ENCODE results near the gene DAAM1.

The DAAM1 gene

DNA sequence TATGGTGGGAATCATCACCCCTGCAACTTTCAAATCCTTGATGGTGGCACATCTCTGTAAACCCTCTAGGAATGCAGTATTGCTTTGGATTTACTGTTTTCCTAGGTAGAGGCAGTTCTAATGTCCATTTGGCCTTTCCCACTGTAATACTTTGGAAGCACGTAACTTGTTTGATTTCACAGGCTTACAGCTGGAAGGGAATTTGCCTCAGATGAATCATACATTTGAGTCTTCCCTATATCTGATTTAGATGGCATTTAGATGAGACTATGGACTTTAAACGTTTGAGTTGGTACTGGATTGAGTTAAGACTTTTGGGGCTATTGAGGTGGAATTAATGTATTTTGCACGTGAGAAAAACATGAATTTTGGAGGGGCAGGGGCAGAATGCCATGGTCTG, 35.9 kb downstream of the DAAM1 start:
- DNase-seq: no peak

DNA sequence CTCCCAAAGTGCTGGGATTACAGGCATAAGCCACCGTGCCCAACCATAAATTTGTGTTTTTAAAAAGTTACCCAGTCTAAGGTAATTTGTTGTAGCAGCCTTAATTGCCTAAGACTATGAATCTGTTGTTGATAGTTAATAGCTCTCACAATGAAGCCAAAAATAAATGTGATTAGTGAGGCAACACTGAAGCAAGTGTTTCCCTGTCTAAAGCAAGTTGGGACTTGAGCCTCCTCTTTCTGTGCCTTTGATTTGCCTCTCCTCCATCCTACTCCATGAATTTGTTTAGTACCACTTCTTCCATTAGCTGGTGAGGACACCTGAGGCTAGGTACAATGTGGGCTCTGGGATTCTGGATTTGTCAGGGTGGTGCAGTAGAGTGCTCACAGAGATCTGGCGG, 36.8 kb downstream of the DAAM1 start:
- no peak for DNase-seq

DNA sequence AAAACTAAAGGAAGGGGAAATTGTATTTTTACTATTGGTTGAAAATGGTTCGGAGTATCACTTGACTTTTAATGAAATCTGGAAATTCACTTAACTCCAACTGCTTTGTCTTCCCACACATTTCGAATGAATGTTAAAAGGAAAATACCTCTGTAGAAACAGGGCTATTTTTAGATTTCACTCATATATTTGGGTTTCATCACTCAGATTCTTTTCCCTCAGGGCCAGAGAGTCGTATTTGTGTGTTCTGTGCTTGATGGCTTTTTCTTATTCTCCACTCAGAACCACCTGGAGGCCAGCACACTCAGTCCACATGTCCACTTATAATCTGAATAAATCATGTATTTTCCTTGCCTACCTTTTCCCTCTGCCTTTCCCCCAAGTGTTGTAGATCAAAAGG, 40.0 kb downstream of the DAAM1 start:
- no peak for DNase-seq

DNA sequence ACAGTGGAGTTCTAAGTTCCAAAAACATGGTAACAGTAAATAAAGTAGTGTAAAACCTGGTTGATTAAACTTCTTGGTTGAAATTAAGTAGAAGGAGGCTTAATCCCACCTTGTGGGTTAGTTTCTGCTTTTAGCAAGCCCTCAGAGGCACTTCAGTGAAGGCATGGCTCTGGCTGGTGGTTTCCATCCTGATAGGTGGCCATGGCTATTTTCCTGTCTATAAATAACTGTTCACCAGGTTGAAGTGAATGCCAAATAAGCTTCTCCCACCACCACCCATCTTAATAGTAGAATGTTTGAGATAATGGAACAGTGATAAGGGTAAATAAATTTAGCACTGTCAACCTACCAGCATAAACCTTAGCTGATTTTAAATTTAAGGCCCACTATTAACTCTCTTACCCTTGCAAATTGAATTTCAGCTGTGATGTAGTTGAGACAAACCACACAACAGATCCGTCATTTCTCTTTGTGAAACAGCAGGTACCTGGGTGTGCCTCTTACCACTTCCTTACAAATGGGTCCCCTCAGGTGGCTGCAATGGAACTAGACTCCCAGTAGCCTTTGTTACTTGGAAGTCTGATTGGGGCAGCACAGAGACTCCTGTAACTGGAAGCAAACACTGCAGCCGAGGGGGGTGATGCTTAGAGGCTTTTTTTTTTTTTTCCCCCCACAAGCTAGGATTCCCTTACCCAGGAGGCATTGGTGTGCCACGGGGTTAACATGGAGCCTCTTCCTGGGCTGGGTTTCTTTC, 41.4 kb downstream of the DAAM1 start:
- DNase-seq: peak; percentile 6

DNA sequence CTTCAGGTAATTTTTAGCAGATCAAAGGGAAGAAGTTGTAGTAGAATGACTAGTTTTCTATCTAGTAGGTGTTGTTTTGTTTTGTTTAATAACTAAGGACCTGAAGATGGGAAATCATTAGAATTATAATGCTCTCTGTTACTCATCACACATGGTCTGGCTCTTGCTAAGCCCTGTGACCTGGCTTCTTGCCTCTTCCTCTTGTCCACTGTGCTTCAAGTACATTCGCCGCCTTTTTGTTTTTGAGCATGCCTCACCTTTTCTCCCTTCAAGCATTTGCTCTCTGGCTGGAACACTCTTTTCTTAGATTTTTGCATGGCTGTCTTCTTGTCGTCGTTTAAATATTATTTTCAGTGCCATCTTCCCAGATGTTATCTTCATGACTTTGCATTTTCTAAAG, 47.7 kb downstream of the DAAM1 start:
- DNase-seq: no peak

DNA sequence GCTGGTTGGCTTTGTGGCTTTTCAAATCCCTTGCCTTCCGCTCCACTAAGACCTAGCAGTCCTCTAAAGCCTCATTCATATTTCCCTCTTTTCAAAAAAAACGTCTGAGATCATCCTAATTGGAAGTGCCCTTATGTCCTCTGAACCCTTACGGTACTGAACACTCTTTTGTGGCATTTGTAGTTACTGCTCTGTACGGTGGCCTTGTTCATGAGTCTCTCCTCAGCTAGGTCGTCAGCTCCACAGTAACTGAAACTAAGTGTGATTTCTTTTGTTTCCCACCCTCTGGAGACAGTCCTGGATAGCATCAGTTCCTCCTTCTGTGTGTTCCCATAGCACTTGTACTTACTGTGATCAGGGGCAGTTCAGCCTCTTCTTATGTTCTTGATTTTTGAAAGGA, 49.7 kb downstream of the DAAM1 start:
- no peak for DNase-seq

DNA sequence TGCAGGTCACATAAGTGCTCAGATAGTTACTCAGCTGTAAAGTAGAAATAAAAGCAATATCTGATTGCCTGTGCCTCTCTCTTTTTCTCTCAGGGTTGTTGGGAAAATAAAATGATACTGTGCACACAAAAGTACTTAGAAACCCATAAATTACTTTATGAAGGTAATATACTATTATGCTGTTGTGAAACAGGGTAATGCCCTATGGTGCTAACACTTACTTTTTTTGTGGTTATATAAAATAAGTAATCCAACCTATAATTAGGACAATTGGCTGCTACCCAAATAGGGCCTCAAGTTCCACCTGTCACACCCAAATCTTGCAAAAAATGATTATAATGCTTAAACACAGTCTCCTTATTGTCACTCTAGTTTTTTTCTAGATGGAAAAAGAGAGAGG, 50.6 kb downstream of the DAAM1 start:
- DNase-seq: no peak

DNA sequence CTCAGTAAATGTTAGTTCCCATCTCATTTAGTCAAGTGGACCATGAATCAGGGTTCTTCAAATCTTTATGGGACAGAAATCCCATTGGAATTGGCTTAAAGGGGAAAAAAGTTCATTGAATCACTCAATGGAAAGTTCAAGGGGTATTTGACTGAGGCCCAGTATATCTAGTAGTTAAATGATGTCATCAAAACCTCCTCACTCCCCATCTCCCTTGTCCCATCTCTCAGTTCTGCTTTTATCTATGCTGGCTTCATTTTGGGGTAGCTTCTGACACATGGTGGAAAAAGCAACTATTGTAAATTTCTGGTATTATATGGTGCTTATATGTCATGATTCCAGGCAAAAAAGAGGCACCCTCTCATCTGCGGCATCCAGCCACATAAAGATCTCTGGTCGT, 51.9 kb downstream of the DAAM1 start:
- no peak for DNase-seq

DNA sequence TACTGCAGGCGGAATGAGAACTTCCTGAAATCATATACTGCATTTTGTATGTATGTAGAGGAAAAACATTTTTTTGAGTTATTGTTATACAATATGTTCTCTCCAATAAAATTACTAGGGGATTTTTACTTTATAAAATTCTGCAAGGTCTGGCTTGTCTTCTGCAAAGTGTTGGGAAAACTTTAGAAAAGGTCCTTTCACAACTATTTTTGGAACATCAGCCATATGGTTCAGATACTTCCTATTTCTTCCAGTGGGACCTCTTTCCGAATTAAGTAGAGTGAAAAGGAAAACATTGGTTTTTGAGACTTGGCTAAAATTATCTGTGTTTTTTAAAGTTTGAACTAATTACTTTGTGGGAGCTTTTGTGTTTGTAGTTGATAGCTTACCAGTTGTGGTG, 52.7 kb downstream of the DAAM1 start:
- DNase-seq: no peak

DNA sequence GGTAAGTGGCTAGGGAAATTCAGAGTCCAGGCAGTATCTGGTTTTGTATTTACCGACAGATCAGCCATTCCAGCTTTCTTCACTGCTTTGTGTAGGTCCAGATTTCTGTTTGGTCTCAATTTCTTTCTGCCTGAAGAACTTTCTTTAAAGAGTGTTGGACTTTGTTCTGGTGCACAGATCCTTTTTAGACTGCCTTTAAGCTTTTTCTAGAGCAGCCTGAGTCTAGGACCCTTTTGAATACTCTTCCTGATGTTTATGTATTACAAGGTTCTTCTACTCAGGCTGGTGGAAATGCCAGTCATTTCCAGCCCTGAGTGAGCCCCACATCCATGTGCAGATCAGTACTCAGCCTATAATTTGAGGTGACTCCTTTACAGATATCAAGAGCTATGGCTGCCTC, 54.7 kb downstream of the DAAM1 start:
- DNase-seq: no peak

DNA sequence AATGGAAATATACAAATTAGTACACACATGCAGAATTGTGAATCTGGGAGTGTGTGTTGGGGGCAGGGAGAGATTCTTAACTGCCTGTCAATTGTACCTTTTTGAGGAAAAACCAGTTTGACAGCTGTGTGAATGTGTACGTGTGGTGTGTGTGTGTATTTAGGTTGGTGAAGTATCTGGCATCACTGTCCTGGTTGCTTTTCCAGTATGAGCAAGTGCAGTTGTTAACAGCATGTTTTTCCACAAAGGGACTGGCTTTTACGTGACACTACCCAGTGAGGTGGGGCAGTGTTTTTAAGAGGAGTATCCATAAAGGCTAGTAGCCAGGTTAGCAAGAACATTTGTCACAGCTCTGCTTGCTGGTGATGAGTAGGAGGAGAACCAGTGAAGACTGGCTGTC, 56.1 kb downstream of the DAAM1 start:
- DNase-seq: no peak

DNA sequence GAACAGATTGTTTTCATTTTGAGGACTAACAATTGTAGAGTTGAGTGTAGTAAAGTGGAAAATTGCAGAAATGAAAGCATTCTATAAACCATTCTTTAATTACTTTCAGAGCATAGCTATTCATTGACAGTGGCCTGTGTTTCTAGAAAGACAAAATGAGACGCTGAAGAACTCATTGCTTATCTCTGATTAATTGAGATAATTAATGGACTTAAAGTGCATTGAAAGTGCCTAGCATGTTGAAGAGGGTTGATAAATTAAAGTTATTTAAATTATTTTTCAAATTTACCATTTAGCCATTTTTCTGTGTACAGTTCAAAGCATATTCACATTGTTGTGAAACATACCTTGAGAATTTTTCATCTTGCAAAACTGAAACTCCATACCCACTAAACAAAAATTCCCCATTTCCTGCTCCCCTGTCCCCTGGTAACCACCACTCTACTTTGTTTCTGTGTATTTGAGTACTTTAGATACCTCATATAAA, 57.4 kb downstream of the DAAM1 start:
- DNase-seq: no peak

DNA sequence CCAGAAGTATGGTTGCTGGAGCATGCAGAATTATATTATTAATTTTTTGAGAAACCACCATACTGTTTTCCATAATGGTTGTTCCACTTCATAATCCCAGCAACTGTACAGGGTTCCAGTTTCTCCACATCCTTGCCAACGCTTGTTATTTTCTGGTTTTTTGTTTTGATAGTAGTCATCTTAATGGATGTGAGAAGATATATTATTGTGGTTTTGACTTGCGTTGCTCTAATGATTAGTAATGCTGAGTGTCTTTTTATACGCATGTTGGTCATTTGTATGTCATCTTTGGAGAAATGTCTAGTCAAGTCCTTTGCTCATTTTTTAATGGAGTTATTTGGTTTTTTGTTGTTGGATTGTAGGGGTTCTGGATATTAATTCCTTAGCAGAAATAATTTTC, 58.1 kb downstream of the DAAM1 start:
- no peak for DNase-seq

DNA sequence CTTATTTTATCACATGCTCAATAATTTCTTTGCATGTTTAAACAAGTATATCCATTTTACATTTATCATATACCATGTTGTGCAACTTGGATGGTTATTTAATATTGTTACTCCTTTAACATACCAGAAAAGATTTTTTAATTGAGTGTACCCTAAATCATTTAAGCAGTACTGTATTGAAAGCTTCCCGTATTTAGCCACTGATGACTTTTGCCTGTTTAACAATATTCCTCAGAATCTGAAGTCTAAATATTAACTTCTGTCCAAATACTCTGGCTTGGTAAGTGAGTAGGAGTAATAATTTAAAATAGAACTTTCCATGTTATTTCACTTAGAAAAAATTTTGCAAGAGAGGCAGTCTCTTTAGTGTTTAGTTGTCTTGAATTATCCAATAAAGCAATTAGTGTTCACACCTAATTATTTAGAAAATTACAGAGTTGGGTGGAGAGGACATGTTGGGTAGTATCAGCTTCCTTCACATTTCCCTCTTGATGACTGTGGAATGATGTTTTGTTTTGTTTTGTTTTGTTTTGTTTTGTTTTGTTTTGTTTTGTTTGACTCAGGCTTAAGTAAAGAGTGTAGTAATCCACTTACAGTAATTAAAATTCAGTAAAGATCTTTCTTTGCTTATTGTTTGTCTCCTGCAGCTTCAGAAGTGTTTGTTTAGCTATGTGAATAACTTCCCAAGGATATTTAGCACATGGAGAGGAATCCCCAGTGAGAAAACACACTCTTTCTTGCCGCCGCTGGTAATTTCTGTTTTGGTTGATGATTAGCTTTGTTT, 59.5 kb downstream of the DAAM1 start:
- DNase-seq: no peak

DNA sequence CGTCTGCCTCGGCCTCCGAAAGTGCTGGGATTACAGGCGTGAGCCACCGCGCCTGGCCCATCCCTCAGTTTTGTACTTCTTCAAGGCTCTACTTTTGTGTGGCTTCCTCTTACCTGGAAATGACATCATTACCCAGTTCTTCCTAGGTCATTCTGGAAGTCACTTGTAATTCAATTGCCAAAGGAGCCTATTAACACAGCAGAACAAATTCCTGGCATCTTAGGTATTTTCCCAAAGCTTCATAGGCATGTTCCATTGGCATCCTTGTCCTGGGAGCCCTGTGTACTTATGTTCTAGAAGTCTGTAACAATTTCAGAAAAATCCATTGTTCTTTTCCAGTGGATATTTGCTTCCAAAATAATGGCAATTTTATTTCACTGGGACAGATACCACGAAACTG, 60.6 kb downstream of the DAAM1 start:
- no peak for DNase-seq

DNA sequence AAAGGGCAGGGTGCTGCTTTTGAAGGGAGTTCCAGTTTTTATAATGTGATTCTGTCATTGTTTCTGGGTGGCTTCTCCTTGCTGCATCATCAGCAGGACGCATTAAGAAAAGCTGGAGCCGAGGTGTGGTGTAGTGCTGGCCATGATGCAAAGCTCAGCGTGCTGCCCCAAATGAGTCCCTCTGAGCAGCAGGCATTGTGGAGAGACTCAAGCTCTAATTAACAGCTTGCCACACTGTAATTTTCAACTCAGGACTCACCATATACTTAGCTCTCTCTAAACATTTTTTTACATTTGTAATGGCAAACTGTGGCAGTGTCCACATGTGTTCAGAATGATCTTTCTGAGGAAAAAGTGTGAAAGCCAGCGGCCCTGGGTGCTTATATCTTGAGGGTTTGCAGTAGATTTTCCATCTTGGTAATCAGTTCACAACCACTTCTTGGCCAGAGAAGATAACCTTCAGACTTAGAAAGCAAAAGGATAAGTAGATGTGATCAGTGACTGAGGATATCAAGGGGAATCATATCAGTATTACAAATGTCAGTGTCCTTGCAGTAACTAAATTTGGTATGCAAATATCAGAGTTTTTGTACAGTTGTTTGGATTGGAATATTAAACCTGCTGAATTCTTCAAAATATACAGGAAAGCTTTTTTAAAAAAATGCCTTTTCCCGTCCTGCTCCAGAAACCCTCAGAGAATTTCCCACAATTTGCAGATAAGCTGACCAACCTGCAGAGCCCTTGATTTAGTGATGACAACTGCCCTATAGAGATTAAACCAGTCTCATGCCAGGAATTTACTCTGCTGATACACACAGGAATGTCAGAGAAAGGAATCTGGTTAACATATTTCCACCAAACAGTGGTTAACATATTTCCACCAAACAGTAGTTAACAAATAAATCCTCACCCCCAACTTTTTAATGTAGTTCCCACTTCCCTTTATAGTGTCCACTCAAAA, 63.6 kb downstream of the DAAM1 start:
- DNase-seq: no peak

DNA sequence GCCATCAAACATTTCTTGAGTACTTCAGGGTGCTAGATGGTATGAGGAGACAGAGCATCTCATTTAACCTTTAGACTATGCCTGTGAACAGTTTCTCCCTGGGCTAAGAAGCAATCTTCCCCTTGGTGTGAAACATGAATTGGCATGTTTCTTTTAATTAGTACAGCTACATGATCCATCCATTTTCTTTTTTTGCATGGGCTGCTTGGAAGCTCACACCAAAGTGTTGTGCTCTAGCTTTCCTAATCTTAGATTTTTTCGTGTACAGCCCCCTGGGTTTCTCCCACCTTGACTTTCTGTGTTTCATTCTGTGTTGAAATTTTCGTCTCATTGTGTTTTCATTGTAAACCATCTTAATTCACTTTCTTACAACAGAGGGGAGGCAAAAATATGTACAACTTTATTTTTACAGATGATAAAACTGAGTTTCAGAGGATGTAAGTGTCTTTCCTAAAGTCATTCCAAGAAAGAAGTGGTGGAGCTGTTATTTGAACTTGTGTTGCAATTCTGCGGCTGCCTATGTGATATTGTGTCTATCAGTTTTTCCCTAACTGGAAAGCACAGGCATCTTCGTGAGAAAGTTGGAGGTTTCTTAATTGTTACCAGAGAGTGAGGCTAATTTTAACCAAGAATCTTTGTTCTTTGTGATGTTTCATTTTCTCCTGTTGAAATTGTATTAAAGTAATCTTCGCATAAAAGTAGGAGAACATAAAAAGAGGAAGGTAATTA, 64.5 kb downstream of the DAAM1 start:
- DNase-seq: no peak

DNA sequence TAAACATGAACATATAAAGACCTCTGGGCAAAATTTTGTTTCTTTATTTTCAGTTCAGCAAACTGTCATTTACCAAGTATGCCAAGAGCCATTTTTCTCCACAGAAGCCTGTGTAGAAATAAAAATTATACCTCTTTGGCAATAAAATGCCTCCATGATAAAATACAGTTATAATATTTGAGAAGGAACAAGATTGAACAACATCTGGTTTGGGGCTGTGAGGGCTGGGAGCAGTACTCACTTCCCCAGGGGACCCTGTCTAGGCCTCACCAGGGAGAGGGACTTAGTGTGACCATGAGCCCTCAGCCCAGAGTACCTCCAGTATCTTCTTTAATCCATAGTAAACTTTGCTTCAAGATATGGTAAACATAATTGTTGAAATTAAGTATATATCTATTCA, 65.1 kb downstream of the DAAM1 start:
- DNase-seq: no peak

DNA sequence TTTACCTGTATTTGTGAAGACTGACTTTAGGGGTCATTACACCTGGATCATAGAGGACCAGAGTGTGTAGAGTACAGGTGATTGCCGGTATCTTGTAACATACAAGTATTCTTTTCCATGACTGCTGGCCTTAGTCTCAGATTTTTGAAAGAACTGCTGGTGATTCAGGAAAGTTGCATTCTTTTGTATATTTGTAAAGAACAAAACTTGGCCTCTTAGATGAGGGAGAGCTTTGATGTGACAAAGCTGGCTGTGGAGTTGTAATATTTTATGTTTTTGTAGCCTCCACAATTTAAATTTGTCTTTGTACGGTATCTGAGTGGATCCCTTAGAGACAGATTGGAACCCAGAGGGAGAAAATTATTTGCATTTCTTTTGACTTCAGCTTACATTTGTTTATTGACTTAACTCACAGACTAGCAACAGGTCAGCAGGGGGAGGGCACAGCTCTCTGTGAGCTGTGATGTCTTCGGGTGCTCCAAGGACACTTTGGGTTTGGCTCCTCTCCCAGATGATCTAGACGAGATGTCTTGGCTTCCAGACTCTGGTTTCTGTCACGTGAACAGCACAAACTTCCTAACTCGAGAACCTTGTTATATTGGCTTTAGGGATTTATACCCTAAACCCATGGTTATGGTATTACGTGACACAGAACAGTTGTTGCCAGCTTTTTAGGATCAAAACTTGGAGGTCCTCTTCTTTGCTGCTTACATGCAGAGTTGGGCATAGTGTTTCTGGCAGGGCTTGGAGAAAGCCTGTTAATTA, 65.9 kb downstream of the DAAM1 start:
- no peak for DNase-seq

DNA sequence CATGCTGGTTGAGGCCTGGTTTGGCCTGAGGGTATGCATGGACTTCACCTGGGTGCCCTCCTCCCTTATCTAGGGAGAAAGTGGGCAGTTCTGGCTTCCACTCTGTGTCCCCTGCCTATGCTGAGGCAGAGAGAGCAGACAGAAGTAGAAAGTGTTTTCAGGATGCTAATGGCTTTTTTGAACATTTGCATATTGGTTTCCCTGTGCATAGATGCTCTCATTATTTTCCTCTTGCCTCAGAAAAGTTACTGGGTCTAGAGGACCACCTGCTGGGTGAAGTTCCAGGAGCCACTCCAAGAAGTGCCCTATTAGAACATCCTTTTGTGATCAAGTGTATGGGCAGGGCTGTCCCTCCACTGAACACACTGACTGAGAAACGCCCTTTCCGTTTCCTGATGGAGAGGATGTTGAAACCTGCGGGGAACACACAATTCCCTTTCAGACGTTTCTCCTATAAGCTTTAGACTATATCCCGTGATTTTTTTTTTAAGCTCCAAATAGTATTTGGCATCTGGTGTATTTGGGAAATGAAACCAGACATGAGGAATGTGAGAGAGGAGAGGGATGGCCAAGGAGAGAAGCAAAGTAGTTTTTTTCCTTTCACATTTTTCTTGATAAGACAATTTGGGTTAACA, 66.6 kb downstream of the DAAM1 start:
- DNase-seq: no peak

DNA sequence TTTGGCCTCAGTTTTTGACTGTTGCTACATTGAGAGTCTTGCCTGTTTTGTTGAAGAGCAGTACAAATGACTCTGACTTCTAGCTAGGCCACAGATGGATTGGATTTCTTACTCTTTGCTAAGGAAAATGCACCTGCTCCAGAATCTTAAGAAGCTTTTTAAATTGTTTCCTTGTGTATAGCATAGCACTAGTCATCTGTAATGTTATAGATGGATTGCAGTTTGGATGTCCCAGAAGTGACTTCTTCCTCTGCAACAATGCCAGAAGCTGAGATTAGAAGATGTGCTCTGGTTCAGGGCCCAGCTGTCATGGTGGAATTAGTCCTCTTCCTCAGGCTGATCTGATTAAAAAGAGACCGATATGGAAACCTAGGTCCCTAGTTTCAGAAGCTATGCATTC, 67.9 kb downstream of the DAAM1 start:
- no peak for DNase-seq
